Pancreas (tissue), 10 donors: ENCODE measurements around the gene KCNK3. TPM values are rescaled to one million over a fixed set of nuclear protein-coding genes. Genes with fewer than 3 reads are reported as not detected.

Experiments used
- ATAC-seq, 4 donors: fragments of 200-7000 bp; cut with Tn5 transposase; one replicate each; pipeline versions ENCODE4 v1.8.0 to v1.9.1; 2020; ENCODE audit warnings: mild to moderate bottlenecking in 4 of 4, moderate library complexity in 4 of 4
- DNase-seq, 6 donors: peaks; one replicate each; pipeline ENCODE4 v3.0.0-alpha.2; 2020
- FAIRE-seq: peaks from 2 replicates; lab custom pipeline; 2012; peaks lifted over from hg19 to GRCh38; lab: Jason Lieb, UNC
- H3K27ac ChIP-seq, 4 donors: fragments of 200-600 bp; sonication (generic); 1 replicate in 3 of 4; 2 replicates in 1 of 4; pipeline versions ENCODE4 v1.5.0 to v1.8.0; 2020
- H3K27me3 ChIP-seq, 4 donors: fragments of 200-600 bp; one replicate each; pipeline ENCODE4 v1.8.0; 2021
- H3K36me3 ChIP-seq, 3 donors: fragments of 200-600 bp; sonication (generic) in 1 of 3; one replicate each; pipeline versions ENCODE4 v1.5.0 to v1.8.0; 2020 to 2021
- H3K4me1 ChIP-seq, 3 donors: fragments of 200-600 bp; one replicate each; pipeline ENCODE4 v1.8.0; 2021
- H3K4me3 ChIP-seq, 4 donors: fragments of 200-600 bp; sonication (generic) in 2 of 4; one replicate each; pipeline versions ENCODE4 v1.5.0 to v1.8.0; 2020 to 2021
- H3K9me3 ChIP-seq, 4 donors: fragments of 200-600 bp; one replicate each; pipeline ENCODE4 v1.8.0; 2021
- WGBS, 2 donors: extraction: QIAGEN DNeasy Blood & Tissue Kit; methylation state at CpG; one replicate each; pipeline ENCODE4 v1.1.7; 2013; 5-methylcytosine and 5-hydroxymethylcytosine counted together
- intact Hi-C, 3 donors: fragments of 100-400 bp; cut with DNase I; formaldehyde crosslinking; loops; one replicate each; pipeline versions ENCODE4 v1.11.1 to v1.14.2; 2022
- polyA plus RNA-seq, 2 donors: library from polyadenylated mRNA; stranded (reverse); fragments of 200-250 nt; gene quantifications; one replicate each; pipeline ENCODE4 v1.2.3, GENCODE V29; 2013
- total RNA-seq, 6 donors: library from RNA; stranded (reverse); fragmentation: NEBNext Ultra II Directional in 4 of 6; extraction: Animal tissue kit (Norgen Biotek cat#: 25700) in 4 of 6; gene quantifications; one replicate each; pipeline versions ENCODE4 v1.2.1 to v1.2.4, GENCODE V29; 2021 to 2023
- TF ChIP-seq, protein P1 (sequence below), 4 donors: fragments of 200-600 bp; sonication (generic) in 3 of 4; IDR thresholded peaks; one replicate each; pipeline versions ENCODE4 v1.5.0 to v1.8.0; 2021; ENCODE audit warnings: antibody characterized with exemption in 4 of 4
- donor health status: healthy with polysubstance abuse.
- donor health status: DM: no; HTN: no; CAD: no; lungs with moderate emphysema.
- donor health status: DM: no; HTN: no; CAD: no.
- donor health status: control.
- donor health status: control.
- donor health status: Bipolar disorder and iron deficiency.
- donor health status: DM: yes; HTN: yes; CAD: no.
- donor health status: DM: no; HTN: no; CAD: no.
- donor health status: DM: no; HTN: no; CAD: no.
- donor health status: DM: yes; HTN: yes; CAD: no.

KCNK3 gene
- total and polyA plus RNA-seq, 8 donors = 7.5 to 46.4 (median 30.2) TPM

DNA sequence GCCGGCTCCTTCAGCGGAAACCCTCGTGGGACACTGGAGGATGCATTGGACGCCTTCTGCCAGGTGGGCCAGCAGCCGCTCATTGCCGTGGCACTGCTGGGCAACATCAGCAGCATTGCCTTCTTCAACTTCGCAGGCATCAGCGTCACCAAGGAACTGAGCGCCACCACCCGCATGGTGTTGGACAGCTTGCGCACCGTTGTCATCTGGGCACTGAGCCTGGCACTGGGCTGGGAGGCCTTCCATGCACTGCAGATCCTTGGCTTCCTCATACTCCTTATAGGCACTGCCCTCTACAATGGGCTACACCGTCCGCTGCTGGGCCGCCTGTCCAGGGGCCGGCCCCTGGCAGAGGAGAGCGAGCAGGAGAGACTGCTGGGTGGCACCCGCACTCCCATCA is 85.6 kb downstream of the KCNK3 start:
- no peaks in the 10 kb centered on the region for H3K27me3 ChIP-seq

DNA sequence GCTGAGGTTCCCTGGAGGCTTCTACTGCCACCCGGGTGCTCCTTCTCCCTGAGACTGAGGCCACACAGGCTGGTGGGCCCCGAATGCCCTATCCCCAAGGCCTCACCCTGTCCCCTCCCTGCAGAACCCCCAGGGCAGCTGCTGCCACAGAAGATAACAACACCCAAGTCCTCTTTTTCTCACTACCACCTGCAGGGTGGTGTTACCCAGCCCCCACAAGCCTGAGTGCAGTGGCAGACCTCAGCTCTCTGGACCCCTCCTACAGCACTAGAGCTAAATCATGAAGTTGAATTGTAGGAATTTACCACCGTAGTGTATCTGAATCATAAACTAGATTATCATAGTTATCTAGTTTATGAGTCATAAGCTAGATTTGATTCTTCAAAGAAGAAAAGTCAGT is 86.0 kb downstream of the KCNK3 start:
- WGBS, 2 donors = 80 to 81% methylated on average over 3 of the region's 3 CpGs
- TF ChIP-seq, protein P1, sequence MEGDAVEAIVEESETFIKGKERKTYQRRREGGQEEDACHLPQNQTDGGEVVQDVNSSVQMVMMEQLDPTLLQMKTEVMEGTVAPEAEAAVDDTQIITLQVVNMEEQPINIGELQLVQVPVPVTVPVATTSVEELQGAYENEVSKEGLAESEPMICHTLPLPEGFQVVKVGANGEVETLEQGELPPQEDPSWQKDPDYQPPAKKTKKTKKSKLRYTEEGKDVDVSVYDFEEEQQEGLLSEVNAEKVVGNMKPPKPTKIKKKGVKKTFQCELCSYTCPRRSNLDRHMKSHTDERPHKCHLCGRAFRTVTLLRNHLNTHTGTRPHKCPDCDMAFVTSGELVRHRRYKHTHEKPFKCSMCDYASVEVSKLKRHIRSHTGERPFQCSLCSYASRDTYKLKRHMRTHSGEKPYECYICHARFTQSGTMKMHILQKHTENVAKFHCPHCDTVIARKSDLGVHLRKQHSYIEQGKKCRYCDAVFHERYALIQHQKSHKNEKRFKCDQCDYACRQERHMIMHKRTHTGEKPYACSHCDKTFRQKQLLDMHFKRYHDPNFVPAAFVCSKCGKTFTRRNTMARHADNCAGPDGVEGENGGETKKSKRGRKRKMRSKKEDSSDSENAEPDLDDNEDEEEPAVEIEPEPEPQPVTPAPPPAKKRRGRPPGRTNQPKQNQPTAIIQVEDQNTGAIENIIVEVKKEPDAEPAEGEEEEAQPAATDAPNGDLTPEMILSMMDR (IDR thresholded peaks at IDR 0.05) = no peak
- Histone ChIP-seq H3K4me1 (no peaks in the 10 kb centered on the region), H3K27ac (no peak overlapping the region), H3K36me3 (peaks cover 0 to 21% (median 13%) of the 10 kb centered on the region in 3 donors), H3K27me3 (no peaks in the 10 kb centered on the region), H3K4me3 (no peak overlapping the region), H3K9me3 (no peaks in the 10 kb centered on the region)
- ATAC-seq = no peak
- no peak for FAIRE-seq
- intact Hi-C loops = no loop called here
- no peak for DNase-seq

More for the DNA sequence above, 85.6 kb downstream of the KCNK3 start:
- DNase-seq (no peak), ATAC-seq (no peak), FAIRE-seq (no peak)
- Histone ChIP-seq H3K27ac (no peak overlapping the region), H3K4me1 (no peaks in the 10 kb centered on the region), H3K4me3 (no peak overlapping the region), H3K36me3 (peaks cover 0 to 21% (median 13%) of the 10 kb centered on the region in 3 donors), H3K9me3 (no peaks in the 10 kb centered on the region)
- TF ChIP-seq, protein P1 (IDR thresholded peaks at IDR 0.05) = no peak
- intact Hi-C loops = no loop called here
- WGBS, 2 donors = 95 to 99% methylated on average over 16 to 18 of the region's 18 CpGs

DNA sequence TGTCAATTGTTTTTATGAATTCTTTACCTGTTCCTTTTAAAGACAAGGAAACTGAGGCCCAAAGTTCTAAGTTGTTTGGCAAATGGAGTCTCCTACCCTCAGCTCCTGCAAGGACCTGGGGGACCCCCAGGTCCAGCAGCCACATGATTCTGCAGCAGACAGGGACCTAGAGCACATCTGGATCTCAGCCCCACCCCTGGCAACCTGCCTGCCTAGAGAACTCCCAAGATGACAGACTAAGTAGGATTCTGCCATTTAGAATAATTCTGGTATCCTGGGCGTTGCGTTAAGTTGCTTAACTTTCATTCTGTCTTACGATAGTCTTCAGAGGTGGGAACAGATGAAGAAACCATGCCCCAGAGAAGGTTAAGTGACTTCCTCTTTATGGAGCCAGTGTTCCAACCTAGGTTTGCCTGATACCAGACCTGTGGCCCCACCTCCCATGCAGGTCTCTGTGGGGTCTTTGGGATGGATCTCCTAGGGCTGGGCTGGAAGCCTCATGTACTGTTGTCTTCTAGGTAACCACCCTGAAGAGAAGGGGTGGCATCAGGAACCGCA is 87.8 kb downstream of the KCNK3 start:
- ATAC-seq (no peak), DNase-seq (no peak), FAIRE-seq (no peak)
- H3K27ac ChIP-seq = no peak overlapping the region
- H3K9me3 ChIP-seq = no peaks in the 10 kb centered on the region
- intact Hi-C loops = no loop called here
- TF ChIP-seq, protein P1 (IDR thresholded peaks at IDR 0.05) = no peak
- H3K4me3 ChIP-seq = no peak overlapping the region
- no peaks in the 10 kb centered on the region for H3K27me3 ChIP-seq
- peaks cover 0 to 18% (median 13%) of the 10 kb centered on the region in 3 donors for H3K36me3 ChIP-seq
- whole genome bisulfite sequencing, 2 donors = 95% methylated on average over 4 of the region's 4 CpGs
- peaks cover 0 to 3% (median 0%) of the 10 kb centered on the region in 3 donors for H3K4me1 ChIP-seq

Other genes starting within 250 kb of the KCNK3 start
- under 1 TPM in 5 of 6 donors, not detected in 1; 0.09 to 0.26 (median 0.12) TPM for gene OTOF, start 214.6 kb upstream of the KCNK3 start, total RNA-seq
- under 1 TPM; 0.07 to 0.19 TPM for gene OTOF, start 214.6 kb upstream of the KCNK3 start, polyA plus RNA-seq
- gene CIB4, start 51.4 kb upstream of the KCNK3 start, total RNA-seq = under 1 TPM in 4 of 6 donors, not detected in 2; 0.19 to 0.62 (median 0.41) TPM
- under 1 TPM in 1 of 2 donors, not detected in 1; 0.23 TPM for gene CIB4, start 51.4 kb upstream of the KCNK3 start, polyA plus RNA-seq
- gene SLC35F6, start 71.6 kb downstream of the KCNK3 start, total RNA-seq = 10 to 100 TPM; 10.1 to 21.9 (median 12.1) TPM
- 1 to 10 TPM; 9.3 to 9.9 TPM for gene SLC35F6, start 71.6 kb downstream of the KCNK3 start, polyA plus RNA-seq
- gene CENPA, start 93.3 kb downstream of the KCNK3 start, total RNA-seq = 1 to 10 TPM in 1 of 6 donors, under 1 TPM in 2, not detected in 3; 0.47 to 1.2 (median 0.49) TPM
- under 1 TPM; 0.14 to 0.23 TPM for gene CENPA, start 93.3 kb downstream of the KCNK3 start, polyA plus RNA-seq
- under 1 TPM in 2 of 6 donors, not detected in 4; 0.09 to 0.12 TPM for gene DPYSL5, start 155.4 kb downstream of the KCNK3 start, total RNA-seq
- under 1 TPM in 1 of 2 donors, not detected in 1; 0.02 TPM for gene DPYSL5, start 155.4 kb downstream of the KCNK3 start, polyA plus RNA-seq